Measurements from ENCODE around the gene CRYBG3. TPM values are rescaled to one million over a fixed set of nuclear protein-coding genes. Genes with fewer than 3 reads are reported as not detected.

The CRYBG3 gene
- polyA plus RNA-seq, 1 donor (not counting 4 experiments of a cell fraction or from before 2014, with no cell fraction given), result 6.9 TPM

GRCh38 chr3:97778152-97778551, 43.7 kb upstream of the CRYBG3 start:
- Histone ChIP-seq H3K27ac (ENCODE audit: control insufficient read depth, insufficient read depth, low read length) (no peak overlapping the region), H3K4me2 (ENCODE audit: control insufficient read depth, extremely low read depth, insufficient read depth, low read depth, low read length) (no peak overlapping the region), H3K9ac (ENCODE audit: control insufficient read depth, extremely low read depth, insufficient read depth, low read length) (no peak overlapping the region), H3K36me3 (ENCODE audit: control insufficient read depth in 2 of 2, extremely low read depth in 1 of 2, insufficient read depth in 2 of 2, low read length in 2 of 2) (no peaks in the 10 kb centered on the region), H3K4me3 (ENCODE audit: control insufficient read depth in 2 of 3, extremely low read depth in 1 of 3, insufficient read depth in 2 of 3, low read depth in 1 of 3, low read length in 3 of 3) (no peak overlapping the region), H4K20me1 (ENCODE audit: control insufficient read depth, extremely low read depth, insufficient read depth, low read length) (no peaks in the 10 kb centered on the region), H3K79me2 (ENCODE audit: control insufficient read depth, insufficient read depth, low read length) (no peaks in the 10 kb centered on the region), H3K9me3 (ENCODE audit: control insufficient read depth, low read depth, low read length) (no peaks in the 10 kb centered on the region), H3K27me3 (ENCODE audit: control insufficient read depth, extremely low read depth, insufficient read depth, low read length) (no peaks in the 10 kb centered on the region), H3K4me1 (ENCODE audit: control insufficient read depth, extremely low read depth, insufficient read depth, low read length) (no peaks in the 10 kb centered on the region), H2AFZ (ENCODE audit: control insufficient read depth, low read length) (no peak overlapping the region), H3K9me1 (ENCODE audit: control insufficient read depth, extremely low read depth, insufficient read depth, low read length) (no peaks in the 10 kb centered on the region)
- no peak for DNase-seq (ENCODE audit: low read depth, low spot score)
- TF ChIP-seq EZH2 (IDR thresholded peaks at IDR 0.05; ENCODE audit: low read length), result no peak
- TF ChIP-seq CTCF (optimal IDR thresholded peaks at IDR 0.05 in 1 of 3, IDR thresholded peaks at IDR 0.05 in 1 of 3, conservative IDR thresholded peaks at IDR 0.05 in 1 of 3; ENCODE audit: extremely low read depth in 1 of 3, insufficient read depth in 2 of 3, low read length in 3 of 3), result no peak
- no peak for FAIRE-seq
- dilution Hi-C loops (cut with MboI; ENCODE audit: extremely low pct_ligation_motif_present, low sequenced_read_pairs), result no loop called here

GRCh38 chr3:97793420-97794019, 28.3 kb upstream of the CRYBG3 start:
- Histone ChIP-seq H3K79me2 (ENCODE audit: control insufficient read depth, insufficient read depth, low read length) (no peaks in the 10 kb centered on the region), H3K4me2 (ENCODE audit: control insufficient read depth, extremely low read depth, insufficient read depth, low read depth, low read length) (no peak overlapping the region), H3K9ac (ENCODE audit: control insufficient read depth, extremely low read depth, insufficient read depth, low read length) (no peak overlapping the region), H3K9me3 (ENCODE audit: control insufficient read depth, low read depth, low read length) (no peaks in the 10 kb centered on the region), H3K9me1 (ENCODE audit: control insufficient read depth, extremely low read depth, insufficient read depth, low read length) (no peaks in the 10 kb centered on the region), H3K36me3 (ENCODE audit: control insufficient read depth in 2 of 2, extremely low read depth in 1 of 2, insufficient read depth in 2 of 2, low read length in 2 of 2) (no peaks in the 10 kb centered on the region), H3K27me3 (ENCODE audit: control insufficient read depth, extremely low read depth, insufficient read depth, low read length) (no peaks in the 10 kb centered on the region), H3K27ac (ENCODE audit: control insufficient read depth, insufficient read depth, low read length) (no peak overlapping the region), H3K4me3 (ENCODE audit: control insufficient read depth in 2 of 3, extremely low read depth in 1 of 3, insufficient read depth in 2 of 3, low read depth in 1 of 3, low read length in 3 of 3) (no peak overlapping the region), H3K4me1 (ENCODE audit: control insufficient read depth, extremely low read depth, insufficient read depth, low read length) (no peaks in the 10 kb centered on the region), H2AFZ (ENCODE audit: control insufficient read depth, low read length) (no peak overlapping the region), H4K20me1 (ENCODE audit: control insufficient read depth, extremely low read depth, insufficient read depth, low read length) (no peaks in the 10 kb centered on the region)
- peak in 2 of 3 experiments; percentile 60 to 71 for TF ChIP-seq CTCF (optimal IDR thresholded peaks at IDR 0.05 in 1 of 3, IDR thresholded peaks at IDR 0.05 in 1 of 3, conservative IDR thresholded peaks at IDR 0.05 in 1 of 3; ENCODE audit: extremely low read depth in 1 of 3, insufficient read depth in 2 of 3, low read length in 3 of 3)
- no peak for TF ChIP-seq EZH2 (IDR thresholded peaks at IDR 0.05; ENCODE audit: low read length)
- dilution Hi-C loops (cut with MboI; ENCODE audit: extremely low pct_ligation_motif_present, low sequenced_read_pairs), result no loop called here
- FAIRE-seq (peak; percentile 55), DNase-seq (ENCODE audit: low read depth, low spot score) (no peak)
